Measurements from ENCODE around the gene SORCS2.

- no peak for TF ChIP-seq CTCF (conservative IDR thresholded peaks at IDR 0.05; ENCODE audit: low read depth, low read length)
- no peak for TF ChIP-seq USF2 (IDR thresholded peaks at IDR 0.05; ENCODE audit: low read depth, low read length)
- no peak for TF ChIP-seq POLR2A (IDR thresholded peaks at IDR 0.05; ENCODE audit: low read depth, low read length)
- TF ChIP-seq RAD21 (IDR thresholded peaks at IDR 0.05; ENCODE audit: low read length): no peak
- no peak for TF ChIP-seq BHLHE40 (IDR thresholded peaks at IDR 0.05; ENCODE audit: low read depth, low read length)
- TF ChIP-seq MAFK (IDR thresholded peaks at IDR 0.05; ENCODE audit: low read depth, low read length): no peak
- TF ChIP-seq CHD1 (IDR thresholded peaks at IDR 0.05; ENCODE audit: low read depth, low read length): no peak
- TF ChIP-seq ELK1 (IDR thresholded peaks at IDR 0.05; ENCODE audit: borderline replicate concordance, low read depth, low read length): no peak
- no peak for TF ChIP-seq RFX5 (IDR thresholded peaks at IDR 0.05; ENCODE audit: low read depth, low read length)
- no peak for TF ChIP-seq SMC3 (IDR thresholded peaks at IDR 0.05; ENCODE audit: low read depth, low read length)
- no peak for TF ChIP-seq NFE2L2 (IDR thresholded peaks at IDR 0.05; ENCODE audit: low read depth, low read length)
Measured at GRCh38 chr4:7733801-7734650, 541.7 kb downstream of the SORCS2 start.
